Left ventricle myocardium inferior (tissue), 1 donor: Measurements from ENCODE around the gene HAO1. TPM values are rescaled to one million over a fixed set of nuclear protein-coding genes. Genes with fewer than 3 reads are reported as not detected.
"Not testable (repeated sequence)": the region's sequence is repeated elsewhere in the genome, so short reads cannot be mapped to it uniquely, and the experiment has no call there.

Experiments used
- DNase-seq: peaks from one replicate; pipeline ENCODE4 v3.0.0-alpha.2; 2020
- H3K27ac ChIP-seq: fragments of 200-600 bp; replicated peaks from 2 replicates; pipeline ENCODE4 v1.8.0; 2021
- H3K27me3 ChIP-seq: fragments of 200-600 bp; 2 replicates; pipeline ENCODE4 v1.8.0; 2021; ENCODE audit warnings: low read depth
- H3K36me3 ChIP-seq: fragments of 200-600 bp; 2 replicates; pipeline ENCODE4 v1.8.0; 2021
- H3K4me1 ChIP-seq: fragments of 200-600 bp; 2 replicates; pipeline ENCODE4 v1.8.0; 2021
- H3K4me3 ChIP-seq: fragments of 200-600 bp; 2 replicates; pipeline ENCODE4 v1.8.0; 2021; ENCODE audit warnings: mild to moderate bottlenecking, moderate library complexity
- H3K9me3 ChIP-seq: fragments of 200-600 bp; replicated peaks from 2 replicates; pipeline ENCODE4 v1.8.0; 2021
- intact Hi-C: fragments of 100-400 bp; cut with micrococcal nuclease; formaldehyde crosslinking; loops from one replicate; pipeline ENCODE4 v1.11.0; 2022
- total RNA-seq: library from RNA; stranded (reverse); fragmentation: NEBNext Ultra II Directional; extraction: Animal tissue kit (Norgen Biotek cat#: 25700); gene quantifications from one replicate; pipeline ENCODE4 v1.2.1, GENCODE V29; 2021
- TF ChIP-seq, protein P1 (sequence below): fragments of 200-600 bp; IDR thresholded peaks from 2 replicates; pipeline ENCODE4 v1.8.0; 2021; ENCODE audit warnings: antibody characterized with exemption, mild to moderate bottlenecking, borderline replicate concordance
- donor health status: DM: no; HTN: yes; CAD: no; lungs with severe emphysema.

HAO1 gene
- total RNA-seq, 1 donor from 2014 or later, result not detected

DNA sequence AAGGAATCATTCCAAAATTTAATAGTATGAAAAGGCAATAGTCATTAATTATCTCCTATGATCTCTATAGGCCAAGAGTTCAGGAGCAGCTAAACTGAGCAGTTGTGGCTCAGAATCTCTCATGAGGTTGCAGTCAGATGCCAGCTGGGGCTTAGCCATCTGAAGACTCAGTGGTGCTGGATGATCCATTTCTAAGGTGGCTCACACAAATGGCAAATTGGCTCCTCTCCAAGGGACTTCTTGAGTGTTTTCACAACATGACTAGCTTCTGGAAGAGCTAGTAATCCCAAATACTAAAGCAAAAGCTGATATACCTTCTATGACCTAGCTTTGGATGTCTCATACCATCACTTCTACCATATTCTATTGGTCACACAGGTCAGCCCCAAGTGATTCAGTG is 104.2 kb downstream of the HAO1 start:
- Histone ChIP-seq H3K27ac (no peak overlapping the region), H3K4me3 (no peak overlapping the region), H3K4me1 (no peaks in the 10 kb centered on the region), H3K27me3 (no peaks in the 10 kb centered on the region), H3K36me3 (no peaks in the 10 kb centered on the region), H3K9me3 (peaks cover 29% of the 10 kb centered on the region)
- TF ChIP-seq, protein P1, sequence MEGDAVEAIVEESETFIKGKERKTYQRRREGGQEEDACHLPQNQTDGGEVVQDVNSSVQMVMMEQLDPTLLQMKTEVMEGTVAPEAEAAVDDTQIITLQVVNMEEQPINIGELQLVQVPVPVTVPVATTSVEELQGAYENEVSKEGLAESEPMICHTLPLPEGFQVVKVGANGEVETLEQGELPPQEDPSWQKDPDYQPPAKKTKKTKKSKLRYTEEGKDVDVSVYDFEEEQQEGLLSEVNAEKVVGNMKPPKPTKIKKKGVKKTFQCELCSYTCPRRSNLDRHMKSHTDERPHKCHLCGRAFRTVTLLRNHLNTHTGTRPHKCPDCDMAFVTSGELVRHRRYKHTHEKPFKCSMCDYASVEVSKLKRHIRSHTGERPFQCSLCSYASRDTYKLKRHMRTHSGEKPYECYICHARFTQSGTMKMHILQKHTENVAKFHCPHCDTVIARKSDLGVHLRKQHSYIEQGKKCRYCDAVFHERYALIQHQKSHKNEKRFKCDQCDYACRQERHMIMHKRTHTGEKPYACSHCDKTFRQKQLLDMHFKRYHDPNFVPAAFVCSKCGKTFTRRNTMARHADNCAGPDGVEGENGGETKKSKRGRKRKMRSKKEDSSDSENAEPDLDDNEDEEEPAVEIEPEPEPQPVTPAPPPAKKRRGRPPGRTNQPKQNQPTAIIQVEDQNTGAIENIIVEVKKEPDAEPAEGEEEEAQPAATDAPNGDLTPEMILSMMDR, result no peak
- DNase-seq, result no peak
- intact Hi-C loops, result no loop called here

DNA sequence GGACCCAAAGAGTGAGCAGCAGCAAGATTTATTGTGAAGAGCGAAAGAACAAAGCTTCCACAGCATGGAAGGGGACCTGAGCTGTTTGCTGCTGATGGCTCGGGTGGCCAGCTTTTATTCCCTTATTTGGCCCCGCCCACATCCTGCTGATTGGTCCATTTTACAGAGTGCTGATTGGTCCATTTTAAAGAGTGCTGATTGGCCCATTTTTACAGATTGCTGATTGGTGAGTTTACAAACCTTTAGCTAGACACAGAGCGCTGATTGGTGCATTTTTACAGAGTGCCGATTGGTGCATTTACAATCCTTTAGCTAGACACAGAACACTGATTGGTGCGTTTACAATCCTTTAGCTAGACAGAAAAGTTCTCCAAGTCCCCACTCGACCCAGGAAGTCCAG is 105.8 kb downstream of the HAO1 start:
- H3K4me1 ChIP-seq, DNase-seq, H3K27ac ChIP-seq, H3K4me3 ChIP-seq, H3K36me3 ChIP-seq, H3K27me3 ChIP-seq, intact Hi-C loops: not testable (repeated sequence)
- peaks cover 29% of the 10 kb centered on the region for H3K9me3 ChIP-seq

Other genes starting within 250 kb of the HAO1 start
- 121 TPM for gene TMX4, start 79.3 kb upstream of the HAO1 start, total RNA-seq
- gene PLCB1, start 191.8 kb upstream of the HAO1 start, total RNA-seq, result 6.0 TPM